ENCODE data around the gene COCH.

DNA sequence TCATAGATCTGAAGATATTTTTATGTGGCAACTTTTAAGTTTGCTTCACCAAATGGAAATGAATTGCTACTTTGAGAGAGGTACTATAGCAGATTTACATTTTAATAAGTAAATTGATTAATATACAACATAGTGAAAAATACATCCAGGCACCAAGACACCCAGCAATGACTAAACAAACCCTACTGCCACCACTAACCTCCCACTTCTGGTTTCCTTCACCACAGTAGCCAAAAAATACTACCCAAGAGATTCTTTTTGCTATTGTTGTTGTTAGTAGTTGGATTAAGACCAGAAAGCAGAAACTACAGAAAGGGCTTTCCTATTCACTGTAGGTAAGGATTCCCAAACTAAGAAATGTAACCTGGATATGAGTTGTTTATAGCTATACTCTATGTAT is 54.1 kb downstream of the COCH start:
- TF ChIP-seq, protein P1, sequence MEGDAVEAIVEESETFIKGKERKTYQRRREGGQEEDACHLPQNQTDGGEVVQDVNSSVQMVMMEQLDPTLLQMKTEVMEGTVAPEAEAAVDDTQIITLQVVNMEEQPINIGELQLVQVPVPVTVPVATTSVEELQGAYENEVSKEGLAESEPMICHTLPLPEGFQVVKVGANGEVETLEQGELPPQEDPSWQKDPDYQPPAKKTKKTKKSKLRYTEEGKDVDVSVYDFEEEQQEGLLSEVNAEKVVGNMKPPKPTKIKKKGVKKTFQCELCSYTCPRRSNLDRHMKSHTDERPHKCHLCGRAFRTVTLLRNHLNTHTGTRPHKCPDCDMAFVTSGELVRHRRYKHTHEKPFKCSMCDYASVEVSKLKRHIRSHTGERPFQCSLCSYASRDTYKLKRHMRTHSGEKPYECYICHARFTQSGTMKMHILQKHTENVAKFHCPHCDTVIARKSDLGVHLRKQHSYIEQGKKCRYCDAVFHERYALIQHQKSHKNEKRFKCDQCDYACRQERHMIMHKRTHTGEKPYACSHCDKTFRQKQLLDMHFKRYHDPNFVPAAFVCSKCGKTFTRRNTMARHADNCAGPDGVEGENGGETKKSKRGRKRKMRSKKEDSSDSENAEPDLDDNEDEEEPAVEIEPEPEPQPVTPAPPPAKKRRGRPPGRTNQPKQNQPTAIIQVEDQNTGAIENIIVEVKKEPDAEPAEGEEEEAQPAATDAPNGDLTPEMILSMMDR (IDR thresholded peaks at IDR 0.05) = no peak
- no peak for TF ChIP-seq EZH2 (IDR thresholded peaks at IDR 0.05; ENCODE audit: borderline replicate concordance, insufficient read depth, low read depth, low read length, poor library complexity, severe bottlenecking)
